ENCODE results near the gene VWA5B1. TPM values are rescaled to one million over a fixed set of nuclear protein-coding genes. Genes with fewer than 3 reads are reported as not detected.

VWA5B1 gene
- polyA plus RNA-seq, 3 donors: 1.3 to 5.4 (median 1.5) TPM

GRCh38 chr1:20402585-20403422 lies 112.1 kb downstream of the VWA5B1 start:
- peak in 1 of 11 donors; percentile 4 for DNase-seq (ENCODE audit: extremely low read depth in 1 of 11, low read depth in 9 of 11, low spot score in 4 of 11)

- DNase-seq (ENCODE audit: extremely low read depth in 1 of 11, low read depth in 9 of 11, low spot score in 4 of 11): no peak
Observed at GRCh38 chr1:20403423-20404145, 112.9 kb downstream of the VWA5B1 start.

DNA sequence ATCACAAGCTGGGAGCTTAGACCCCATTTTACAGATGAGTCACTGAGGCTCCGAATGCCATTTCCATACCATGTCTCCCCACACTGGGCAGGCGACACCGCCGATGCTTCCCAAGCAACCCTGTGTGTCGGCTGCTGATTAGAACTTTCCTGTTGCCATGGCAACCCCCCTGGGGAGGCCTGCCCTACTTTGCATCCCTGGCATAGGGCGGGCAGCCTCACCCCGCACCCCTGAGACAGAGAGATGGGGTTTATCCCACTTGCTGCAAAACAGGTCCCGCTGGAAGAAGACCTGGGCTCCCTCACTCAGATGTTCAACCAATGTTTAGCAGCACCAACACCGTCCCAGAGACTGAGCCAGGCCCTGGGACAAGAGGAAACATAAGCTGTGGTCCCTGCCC lies 113.8 kb downstream of the VWA5B1 start:
- no peak for DNase-seq (ENCODE audit: extremely low read depth in 1 of 11, low read depth in 9 of 11, low spot score in 4 of 11)

Other genes starting within 250 kb of the VWA5B1 start
- not detected for gene PLA2G5, start 220.7 kb upstream of the VWA5B1 start, polyA plus RNA-seq (ENCODE audit: insufficient read length in 3 of 3)
- gene PLA2G2D, start 171.3 kb upstream of the VWA5B1 start, polyA plus RNA-seq (ENCODE audit: insufficient read length in 3 of 3): under 1 TPM; 0.04 to 0.09 (median 0.06) TPM
- gene PLA2G2F, start 151.6 kb upstream of the VWA5B1 start, polyA plus RNA-seq (ENCODE audit: insufficient read length in 3 of 3): under 1 TPM; 0.12 to 0.19 (median 0.17) TPM
- gene UBXN10, start 104.8 kb upstream of the VWA5B1 start, polyA plus RNA-seq (ENCODE audit: insufficient read length in 3 of 3): 1 to 10 TPM; 5.5 to 6.9 (median 5.9) TPM
- under 1 TPM in 2 of 3 donors, not detected in 1; 0.11 to 0.33 TPM for gene PLA2G2C, start 104.4 kb upstream of the VWA5B1 start, polyA plus RNA-seq (ENCODE audit: insufficient read length in 3 of 3)
- 10 to 100 TPM; 67.5 to 90.2 (median 84.3) TPM for gene CAMK2N1, start 195.3 kb downstream of the VWA5B1 start, polyA plus RNA-seq (ENCODE audit: insufficient read length in 3 of 3)
- gene MUL1, start 217.3 kb downstream of the VWA5B1 start, polyA plus RNA-seq (ENCODE audit: insufficient read length in 3 of 3): 10 to 100 TPM; 30.4 to 39.7 (median 34.3) TPM